CD4-positive, alpha-beta T cell treated with Interleukin-6 for 4 hours (primary cell): ENCODE data around the gene FGF14.
A peak's percentile ranks its signal among the peaks of the same experiment; 100 is the strongest.

Source experiments
- DNase-seq: peaks from one replicate; pipeline ENCODE4 v3.0.0-alpha.2; 2020; ENCODE audit warnings: mixed read lengths

The FGF14 gene

DNA sequence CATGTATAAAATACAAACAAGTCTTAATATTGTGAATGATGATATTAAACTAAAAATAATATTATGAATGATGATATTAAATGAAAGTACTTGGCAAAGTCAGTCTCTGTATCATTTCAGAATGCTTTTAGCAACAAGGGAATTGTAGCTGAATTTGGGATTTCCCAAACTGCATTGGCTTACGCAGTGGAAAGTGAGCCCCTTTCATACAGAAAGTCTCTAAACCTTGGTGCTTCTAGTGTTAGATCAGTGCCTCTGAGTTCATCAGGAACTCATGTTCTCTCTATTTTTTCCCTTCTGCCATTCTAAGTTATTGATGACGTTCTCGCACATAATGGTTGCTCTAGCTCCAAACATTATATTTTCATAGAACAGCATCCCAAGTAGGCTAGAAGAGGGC is 649.4 kb downstream of the FGF14 start:
- DNase-seq: no peak

DNA sequence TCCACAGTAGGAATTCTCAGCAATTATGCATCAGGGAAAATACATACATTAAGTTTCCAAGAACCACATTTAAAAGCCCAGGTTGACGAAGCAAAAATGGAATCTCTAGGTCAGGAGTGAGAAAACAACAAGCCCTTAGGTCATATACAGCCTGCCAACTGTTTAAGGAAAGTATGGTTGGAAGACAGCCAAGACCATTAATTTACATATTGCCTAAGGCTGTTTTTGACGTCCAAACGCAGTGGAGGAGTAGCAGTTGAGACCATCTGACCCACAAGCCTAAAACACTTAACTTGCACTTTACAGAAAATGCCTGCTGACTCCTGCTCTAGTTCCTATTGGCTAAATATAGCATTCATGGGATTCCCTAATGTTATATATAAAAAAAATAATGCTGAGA is 650.4 kb downstream of the FGF14 start:
- DNase-seq: no peak

DNA sequence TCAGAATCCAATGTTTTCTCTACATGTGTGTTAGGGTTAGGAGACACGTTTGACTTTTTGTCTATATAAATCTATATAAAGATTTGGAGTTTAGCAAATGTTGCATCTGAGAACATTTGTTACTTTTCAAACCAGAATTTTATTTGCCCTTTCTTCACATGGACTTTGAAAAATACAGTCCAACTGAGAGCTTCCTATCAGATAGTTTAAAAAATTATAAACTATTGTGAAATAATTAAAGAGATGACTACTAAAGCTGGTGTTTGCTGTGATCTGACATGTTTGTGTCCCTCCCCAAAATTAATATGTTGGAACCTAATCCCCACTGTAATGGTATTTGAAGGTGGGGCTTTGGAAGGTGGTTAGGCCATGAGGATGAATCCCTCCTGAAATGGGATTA is 652.3 kb downstream of the FGF14 start:
- DNase-seq: no peak

DNA sequence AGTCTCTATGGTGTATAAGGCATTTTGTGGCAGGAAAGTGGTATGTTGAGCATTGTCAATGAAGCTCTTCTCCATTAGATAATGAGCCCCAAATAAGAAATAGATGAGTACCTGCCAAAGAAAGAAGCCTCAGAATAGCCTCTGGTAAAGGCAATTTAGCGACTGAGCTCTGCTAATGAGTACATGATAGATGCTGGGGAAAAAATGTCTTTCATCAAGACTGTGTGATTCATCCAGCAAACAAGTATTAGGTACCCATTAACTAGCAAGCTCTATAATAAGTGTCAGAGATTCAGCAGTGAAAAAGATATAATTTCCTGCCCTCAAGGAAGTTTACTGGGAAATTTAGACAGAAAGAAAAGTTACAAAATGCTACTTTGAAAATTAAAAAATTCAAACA is 654.8 kb downstream of the FGF14 start:
- no peak for DNase-seq

DNA sequence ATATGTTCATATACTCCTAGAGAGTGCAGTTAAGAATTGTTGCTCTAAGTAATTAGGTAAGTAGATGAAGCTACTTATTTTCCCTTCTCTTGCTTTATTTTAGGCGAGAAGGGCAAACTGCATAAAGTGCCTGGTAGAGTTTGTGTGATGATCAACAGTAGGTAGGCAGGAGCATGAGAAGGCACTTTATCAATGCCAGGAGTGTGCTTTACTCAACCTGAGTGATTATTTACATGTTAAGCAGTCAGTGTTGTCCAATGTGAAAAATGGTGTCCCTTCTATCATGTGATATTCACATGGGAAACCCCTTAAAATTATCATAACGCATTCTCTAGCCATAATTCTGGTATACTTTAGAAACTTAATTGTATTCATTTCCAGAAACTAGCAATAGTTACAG is 655.3 kb downstream of the FGF14 start:
- no peak for DNase-seq

DNA sequence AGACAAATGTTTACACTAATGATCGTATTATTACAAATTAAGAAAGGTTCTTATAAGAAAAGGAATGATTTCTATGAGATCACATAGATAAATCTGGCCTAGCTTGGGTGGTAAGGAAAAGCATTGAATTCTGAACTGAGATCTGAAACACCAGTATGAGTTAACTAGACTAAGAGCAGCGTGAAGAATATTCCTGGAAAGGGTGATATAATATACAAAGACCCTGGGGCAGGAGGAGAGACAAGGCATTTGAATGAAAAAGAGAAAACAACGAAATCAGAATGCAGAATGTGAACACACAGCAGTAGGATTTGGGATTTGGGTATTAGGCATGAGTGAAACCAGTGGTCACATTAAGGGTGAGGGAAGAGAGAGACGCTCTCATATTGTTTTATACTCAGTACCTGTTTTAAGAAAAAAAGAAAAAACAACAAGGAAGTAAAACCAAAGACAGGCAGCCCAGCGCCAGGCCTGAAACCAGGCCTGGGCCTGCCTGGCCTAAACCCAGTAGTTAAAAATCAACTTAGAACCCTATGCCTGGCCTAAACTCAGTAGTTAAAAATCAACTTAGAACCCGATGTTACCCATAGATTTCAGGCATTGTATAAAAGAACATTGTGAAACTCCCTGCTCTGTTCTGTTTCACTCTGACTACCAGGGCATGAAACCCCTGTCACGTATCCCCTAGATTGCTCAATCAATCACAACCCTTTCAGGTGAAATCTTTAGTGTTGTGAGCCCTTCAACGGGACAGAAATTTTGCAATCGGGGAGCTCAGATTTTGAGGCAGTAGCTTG is 662.3 kb downstream of the FGF14 start:
- no peak for DNase-seq

DNA sequence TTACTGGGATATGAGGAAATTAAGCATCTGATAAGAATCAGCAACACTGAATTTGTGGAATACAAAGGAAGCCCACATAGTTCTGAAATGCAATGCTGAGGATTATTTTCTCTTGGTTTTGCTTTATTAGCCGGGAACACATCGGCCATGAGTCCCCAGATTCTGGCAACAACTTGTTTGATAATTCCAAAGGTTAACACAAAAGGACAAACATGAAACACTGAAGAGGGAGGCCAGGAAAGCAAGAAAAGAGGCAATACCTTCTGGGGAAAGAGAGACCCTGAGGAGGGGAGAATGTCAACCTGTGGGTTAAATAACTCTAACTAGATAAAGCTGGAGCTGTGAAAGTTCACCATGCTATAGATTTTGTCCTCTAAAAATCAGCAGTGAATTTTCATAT is 663.5 kb downstream of the FGF14 start:
- no peak for DNase-seq

DNA sequence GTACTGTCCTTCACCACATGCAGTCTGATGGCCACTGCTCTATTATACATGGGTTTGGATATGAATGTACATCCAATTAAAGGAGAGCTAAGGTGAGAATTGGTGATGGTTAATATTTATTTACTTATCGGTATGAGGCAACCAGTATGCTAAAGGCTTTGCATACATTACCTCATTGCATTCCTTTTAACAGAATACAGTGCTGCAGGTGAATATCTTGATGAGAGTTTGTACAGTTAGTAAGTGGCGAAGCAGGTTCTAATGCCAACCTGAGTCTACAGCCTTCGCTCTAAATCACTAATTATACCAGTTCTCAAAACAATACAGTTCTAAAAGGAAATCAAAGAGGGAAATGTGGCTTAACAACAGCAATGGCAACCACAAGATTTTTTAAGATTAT is 665.3 kb downstream of the FGF14 start:
- no peak for DNase-seq

DNA sequence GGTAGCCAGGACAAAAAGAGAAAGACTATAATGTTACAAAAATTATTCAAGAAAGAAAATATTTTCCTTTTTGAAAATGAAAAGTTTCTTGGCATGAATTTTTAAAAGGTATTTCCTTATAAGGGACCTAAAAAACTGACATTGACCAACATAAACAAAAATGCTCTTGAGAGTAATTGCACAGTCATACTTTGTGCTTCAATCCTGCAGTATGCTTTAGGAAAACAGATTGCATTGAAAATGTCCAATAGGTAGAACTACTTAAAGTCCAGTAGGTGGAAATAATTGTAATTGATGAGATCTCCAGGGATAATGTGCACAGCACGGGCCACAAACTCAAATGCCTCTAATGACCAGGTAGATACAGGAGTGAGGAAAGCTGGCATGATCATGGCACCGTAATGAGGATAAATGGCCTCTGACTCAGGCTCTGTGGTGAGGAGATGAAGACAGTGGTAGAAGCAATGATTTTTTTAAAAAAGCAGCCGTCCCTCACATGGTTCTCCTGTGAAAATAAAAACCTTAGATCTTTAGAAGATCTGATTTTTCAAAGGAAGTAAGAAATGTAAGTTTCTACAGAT is 671.3 kb downstream of the FGF14 start:
- DNase-seq: no peak

DNA sequence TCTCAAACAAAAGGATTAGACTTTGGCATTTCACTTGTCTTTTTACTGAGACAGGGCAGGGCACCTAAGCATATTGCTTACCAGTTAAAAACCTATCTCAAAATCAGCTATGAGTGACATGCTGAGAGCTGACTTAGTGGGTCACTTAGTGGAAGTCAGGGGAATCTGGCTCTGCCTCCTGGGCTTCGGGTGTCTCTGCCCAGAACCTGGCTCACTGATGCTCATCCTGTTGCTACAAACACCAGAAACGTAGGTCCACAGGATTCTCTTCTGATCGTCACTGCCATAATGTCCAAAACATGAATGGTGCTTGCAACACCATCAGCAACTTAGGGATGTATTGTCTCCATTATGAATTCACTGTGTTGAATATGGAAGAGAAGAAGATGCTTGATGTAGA is 673.2 kb downstream of the FGF14 start:
- no peak for DNase-seq

DNA sequence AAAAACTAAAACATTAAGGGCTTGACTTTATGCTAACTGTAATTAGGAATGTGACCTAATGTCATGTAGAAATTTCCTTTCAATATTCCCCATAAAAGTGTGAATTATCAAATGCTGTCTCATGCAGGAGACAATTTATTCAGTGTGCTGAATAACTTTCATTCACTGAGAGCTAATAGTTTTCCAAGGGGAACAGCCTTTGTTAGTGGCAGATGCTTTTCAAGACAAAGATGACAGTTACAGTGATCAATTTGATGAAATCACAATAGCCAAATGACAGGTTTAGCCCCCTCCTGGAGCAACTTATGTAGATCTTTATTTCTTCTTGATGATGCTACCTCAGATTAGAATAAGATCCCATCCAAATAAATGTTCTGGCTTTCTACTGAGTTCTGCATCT is 673.8 kb downstream of the FGF14 start:
- DNase-seq: no peak

DNA sequence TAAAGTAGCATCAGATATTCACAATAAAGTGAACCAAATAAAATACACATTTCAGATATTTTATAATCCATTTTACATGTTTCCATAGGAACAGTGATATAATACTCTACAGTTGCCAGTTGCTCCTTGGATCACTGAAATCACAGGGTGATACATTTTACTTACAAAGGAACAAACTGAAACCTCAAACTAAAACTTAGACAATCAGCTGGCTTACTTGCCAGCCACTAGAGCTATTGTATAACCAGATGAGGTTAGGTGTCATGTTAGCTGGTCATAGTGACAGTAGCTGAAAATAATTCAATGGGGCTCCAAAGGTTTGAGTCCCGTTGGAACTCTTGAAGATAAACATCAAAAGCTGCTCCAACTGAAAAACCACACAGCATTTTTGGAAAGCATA is 674.7 kb downstream of the FGF14 start:
- no peak for DNase-seq

DNA sequence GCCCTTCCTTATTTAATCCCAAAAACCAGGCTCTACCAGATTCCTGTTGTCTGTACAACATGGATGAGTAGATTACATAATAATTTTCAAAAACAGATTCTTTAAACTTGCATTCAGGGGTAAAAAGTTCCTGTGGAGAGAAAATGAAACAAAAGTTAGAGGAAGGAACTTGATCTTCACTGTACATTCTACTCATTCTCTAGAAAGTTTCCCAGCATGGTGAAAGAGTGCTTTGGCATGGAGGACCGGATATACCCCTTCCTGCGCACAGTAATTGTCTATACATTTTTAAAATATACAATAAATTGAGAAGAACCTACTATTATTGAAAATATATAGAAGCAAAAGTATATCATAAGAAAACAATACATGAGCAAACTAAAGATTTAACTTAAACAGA is 675.2 kb downstream of the FGF14 start:
- no peak for DNase-seq

DNA sequence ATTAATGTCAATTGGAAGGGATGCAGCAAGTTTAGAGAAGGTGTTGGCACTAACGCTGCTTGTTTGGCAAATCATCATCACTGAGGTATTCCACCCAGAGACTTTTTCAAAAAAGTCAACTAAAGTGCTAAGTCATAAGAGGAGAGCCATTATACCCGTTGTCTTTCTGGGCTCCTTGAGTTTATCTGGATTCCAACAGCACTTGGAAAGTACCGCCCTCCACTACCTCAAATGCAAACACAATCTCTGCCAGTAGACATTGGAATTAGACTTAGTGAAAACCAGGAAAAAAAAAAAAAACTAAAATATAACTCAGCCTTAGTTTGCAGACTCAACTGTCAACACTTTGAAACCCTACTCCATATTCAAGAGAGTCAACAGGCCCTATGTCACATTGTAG is 683.4 kb downstream of the FGF14 start:
- DNase-seq: no peak

DNA sequence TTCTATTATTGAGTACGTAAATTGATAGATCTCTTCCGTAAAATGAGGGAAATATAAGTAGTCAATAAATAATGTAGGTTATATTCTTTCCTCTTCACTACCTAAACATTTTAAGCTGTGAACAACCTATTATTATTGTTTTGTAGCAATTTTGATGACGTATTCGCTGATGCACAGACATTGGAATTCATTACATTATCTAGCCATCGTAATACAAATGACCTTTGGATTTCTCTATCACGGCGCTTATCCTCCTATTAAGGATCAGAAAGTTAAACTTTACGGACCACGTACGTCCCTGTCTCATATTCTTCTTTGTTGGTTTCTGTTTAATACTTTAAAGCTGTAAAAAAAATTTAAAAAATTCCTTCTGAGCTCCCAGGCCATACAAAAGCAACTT is 684.5 kb downstream of the FGF14 start:
- DNase-seq: no peak

DNA sequence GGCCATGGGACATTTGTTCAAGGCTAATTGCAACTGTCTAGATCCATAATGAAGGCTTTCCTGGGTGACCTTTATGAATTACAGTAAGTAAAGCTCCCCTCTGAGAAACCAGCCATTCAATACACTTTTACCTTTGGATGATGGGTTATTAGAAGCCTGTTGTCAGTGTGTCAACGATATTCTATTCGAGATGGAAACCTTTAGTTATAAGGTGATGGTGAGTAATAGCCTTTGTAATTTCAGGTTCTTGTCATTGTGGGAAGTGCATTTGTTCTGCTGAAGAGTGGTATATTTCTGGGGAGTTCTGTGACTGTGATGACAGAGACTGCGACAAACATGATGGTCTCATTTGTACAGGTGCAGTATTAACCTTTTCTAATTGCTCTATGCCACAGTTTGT is 687.7 kb downstream of the FGF14 start:
- no peak for DNase-seq

DNA sequence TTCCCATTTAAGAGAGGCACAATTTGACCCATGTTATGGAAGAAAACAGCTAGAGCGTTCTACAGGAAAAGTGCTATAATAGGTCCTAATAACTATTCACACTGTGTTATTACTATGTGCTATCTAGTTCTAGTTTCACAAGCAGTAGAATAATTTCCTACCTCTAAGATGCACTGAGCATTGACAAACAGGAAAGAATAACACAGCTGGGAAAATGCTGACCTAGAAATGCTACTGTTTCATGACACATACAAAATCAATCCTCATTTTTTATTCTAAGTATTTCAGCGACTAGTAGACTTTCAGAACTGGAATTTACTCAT is 689.9 kb downstream of the FGF14 start:
- DNase-seq: no peak

DNA sequence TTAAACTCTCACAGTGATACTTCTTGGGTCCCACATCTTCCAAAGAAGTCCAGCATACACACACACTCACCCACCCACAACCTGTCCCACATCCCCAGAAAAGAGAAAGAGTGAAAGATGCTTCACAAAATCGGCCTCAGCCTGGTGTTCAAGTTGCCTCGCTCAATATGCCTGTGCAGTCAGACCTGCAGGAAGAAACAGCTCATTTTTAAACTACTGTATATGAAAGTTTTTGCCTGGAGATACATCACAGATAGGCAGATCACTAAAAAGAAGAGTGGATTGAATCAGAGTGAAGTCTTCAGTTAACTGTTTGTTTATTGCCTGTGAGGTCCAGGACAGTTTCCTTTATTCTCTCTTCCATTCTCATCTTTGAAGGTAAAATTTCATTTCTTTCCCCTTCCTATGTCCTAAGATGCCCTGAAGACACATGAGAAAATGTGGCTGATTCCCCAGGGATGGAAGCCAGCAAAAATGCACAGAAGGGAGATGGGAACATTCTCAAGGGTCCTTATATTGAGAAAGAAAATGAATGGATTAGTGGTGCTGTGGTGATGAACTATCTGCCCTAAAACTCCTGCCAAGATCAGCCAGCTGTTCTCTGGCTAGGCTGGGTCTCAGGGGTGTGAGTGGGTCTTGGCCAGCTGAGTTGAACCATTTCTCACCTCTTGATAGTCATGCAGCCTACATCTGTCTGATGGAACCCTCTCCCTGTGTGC is 690.4 kb downstream of the FGF14 start:
- DNase-seq: no peak

DNA sequence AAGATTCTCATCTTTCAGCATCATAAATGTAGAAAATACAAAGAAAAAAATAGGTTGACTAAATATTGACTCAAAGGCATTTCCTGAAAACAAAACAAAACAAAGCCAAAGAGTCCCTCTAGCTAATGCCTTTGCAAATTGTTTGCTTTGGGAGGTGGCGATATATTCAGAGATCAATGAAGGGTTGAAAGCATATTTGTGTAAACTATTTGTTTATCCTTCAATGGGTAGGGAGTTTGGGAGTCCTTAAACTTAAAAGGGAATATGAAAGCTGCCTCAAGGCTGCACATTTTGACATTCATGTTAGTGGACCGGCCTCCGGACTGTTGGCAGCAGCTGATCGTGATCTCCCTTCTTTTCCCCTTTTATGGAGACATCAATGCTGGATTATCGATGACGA is 691.9 kb downstream of the FGF14 start:
- DNase-seq: no peak

DNA sequence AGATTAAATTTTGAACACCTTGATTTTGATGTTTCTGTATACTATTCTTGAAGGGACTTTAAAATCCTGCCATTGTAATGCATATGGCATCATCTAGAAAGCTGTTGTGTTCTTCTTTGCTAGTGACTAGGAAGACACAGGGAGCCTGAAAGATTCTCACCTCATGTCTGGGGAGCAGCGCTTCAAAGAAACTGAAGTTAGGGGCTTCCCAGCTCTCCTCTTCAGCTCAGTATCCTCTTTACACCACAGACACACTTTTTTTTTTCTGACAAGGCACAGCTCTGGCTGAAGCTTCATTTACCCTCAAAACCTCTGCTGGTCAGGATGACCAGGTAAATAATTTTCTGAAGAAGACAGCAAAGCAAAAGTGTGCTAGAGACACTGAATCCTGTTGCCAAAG is 693.7 kb downstream of the FGF14 start:
- no peak for DNase-seq

DNA sequence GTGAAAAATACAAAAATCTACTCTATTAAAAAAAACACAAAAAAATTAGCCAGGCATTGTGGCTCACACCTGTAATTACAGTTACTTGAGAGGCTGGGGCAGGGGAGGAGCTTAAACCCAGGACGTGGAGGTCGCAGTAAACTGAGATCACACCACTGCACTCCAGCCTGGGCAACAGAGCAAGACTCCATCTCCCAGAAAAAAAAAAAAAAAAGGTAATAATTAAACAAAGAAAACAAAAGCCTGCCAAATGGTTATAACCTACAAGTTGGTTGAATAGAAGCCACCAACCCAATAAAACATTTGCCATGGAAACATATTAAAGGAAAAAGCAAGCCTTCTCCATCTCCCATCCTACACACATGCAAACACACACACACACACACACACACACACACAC is 694.2 kb downstream of the FGF14 start:
- DNase-seq: no peak

DNA sequence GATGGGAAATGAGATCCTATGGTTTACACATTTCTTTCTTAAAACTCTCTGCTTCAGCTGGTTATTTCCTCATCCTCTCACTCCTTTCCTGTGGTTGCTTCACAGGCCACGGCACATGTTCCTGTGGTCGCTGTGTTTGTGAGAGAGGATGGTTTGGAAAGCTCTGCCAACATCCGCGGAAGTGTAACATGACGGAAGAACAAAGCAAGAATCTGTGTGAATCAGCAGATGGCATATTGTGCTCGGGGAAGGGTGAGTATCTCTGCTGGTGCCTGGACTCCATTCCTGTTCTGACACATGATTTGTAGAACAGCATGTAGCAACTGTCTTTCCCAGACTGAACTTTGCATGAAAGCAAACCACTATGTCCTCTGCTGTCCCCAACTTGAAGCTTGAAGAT is 695.2 kb downstream of the FGF14 start:
- DNase-seq: peak; percentile 7

DNA sequence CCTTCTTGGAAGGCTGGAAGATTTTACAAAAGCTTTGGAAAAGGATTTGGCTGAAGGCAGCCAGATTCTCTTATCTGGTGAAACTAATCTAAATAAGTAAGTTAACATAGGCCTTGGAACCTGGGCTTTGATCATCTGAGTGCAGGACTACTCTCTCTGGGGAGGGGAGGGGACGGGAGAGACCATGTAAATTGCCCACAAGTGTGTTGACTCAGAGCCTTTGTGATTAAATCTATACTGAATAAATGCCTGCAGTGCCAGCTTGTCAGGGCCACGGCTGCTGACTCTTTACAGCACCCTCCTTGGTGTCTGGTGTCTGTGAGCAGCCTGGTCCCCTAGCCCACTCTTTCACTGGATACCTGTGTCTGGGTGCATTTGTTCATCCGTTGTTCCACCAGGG is 698.0 kb downstream of the FGF14 start:
- no peak for DNase-seq

DNA sequence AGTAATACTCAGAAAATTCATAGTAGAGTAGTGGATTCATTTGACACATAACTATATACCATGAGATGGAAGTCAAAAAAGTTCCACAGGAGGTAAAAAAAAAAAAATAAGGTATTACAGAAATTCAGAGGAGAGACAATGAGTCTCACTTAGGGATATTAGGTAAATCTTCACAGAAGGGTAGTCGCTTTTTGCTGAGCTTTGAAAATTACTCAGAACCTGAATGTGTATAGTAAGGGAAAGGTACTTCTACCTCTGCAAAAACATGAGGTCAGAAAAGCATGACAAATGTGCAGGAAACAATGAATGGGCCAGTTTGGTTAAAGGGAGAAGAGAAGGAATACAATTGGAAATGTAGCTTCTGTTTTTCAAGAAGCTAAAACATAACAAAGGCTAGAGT is 698.8 kb downstream of the FGF14 start:
- DNase-seq: no peak

DNA sequence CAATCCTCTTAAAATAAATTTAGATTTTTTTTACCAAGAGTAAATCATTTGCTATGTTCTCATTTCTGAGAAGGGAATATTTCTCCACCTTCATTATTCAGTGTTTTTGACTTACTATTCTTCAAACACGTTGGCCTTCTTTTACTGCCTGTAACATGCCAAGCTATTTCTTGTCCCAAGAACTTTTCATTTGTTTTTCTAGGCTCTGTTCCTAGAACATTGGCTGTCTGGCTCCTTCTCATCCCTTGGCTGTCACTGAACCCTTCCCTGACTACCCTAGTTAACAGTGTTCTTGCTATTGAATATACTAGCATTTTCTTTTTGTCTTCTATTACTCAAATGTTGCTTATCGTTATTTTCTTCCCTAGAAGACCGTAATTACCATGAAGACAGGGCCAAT is 701.2 kb downstream of the FGF14 start:
- no peak for DNase-seq
